HG03571 (cell line): Measurements from ENCODE around the gene ABLIM3.

ENCODE experiments used
- ATAC-seq: cut with Tn5 transposase; IDR thresholded peaks from one replicate; pipeline ENCODE4 v1.9.1; 2021; ENCODE audit not compliant: unreplicated experiment

Gene ABLIM3

GRCh38 chr5:149278451-149279210 lies 137.3 kb downstream of the ABLIM3 start:
- ATAC-seq: no peak

DNA sequence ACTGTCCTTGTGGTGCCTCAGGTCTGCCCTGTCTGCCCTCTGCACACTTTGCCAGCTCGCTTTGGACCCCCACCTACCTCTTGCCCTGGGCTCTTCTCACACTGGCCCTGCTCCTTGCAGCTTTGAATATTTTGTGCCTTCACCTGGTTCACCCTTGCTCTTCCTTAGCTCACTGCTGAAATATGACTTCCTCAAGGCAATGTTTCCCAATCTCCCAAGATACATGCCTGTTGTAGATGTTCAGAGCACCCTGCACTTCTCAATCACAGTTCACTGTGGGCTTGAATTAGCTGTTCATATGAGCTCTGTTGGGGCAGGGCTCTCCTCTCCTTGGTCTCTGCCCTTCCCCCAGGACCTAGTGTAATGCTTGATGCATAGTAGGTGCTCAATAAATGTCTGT lies 138.4 kb downstream of the ABLIM3 start:
- ATAC-seq: no peak

DNA sequence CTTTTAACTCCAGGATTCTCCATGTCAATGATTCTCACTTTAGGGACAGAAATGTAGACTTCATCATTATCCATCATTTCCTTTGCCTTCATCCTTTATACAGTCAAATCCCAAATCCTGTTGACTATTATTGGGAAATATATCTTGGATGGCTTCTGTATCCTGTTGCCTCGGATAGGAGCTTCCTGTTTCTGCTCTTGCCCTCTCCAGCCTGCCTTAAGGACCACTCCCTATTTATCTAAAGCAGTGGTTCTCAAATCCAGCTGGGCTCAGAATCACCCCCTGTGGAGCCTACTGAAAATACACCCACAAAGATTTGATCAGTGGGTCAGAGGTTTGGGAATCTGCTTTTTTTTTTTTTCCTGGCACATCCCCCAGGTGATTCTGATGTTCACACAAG lies 138.8 kb downstream of the ABLIM3 start:
- no peak for ATAC-seq

DNA sequence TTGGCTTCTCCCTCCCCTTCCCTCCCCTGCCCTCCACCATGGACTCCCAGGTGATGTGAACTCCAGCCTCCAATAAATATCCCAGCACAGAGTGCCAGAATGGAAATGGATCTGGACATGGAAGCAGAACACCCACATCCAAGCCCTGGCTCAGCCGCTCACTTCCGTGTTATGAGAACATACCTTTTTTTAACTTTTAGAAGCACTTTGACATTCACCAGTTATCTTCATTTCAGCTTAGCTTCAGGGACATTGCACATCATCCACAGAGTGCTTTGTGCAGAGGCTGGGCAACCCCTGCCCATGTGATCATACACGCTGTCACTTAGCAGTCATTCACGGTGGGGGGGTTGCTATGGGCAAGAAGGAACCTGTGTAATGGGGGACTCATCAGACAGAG lies 139.5 kb downstream of the ABLIM3 start:
- no peak for ATAC-seq

- no peak for ATAC-seq
Observed at GRCh38 chr5:149282027-149282965, 141.0 kb downstream of the ABLIM3 start.

DNA sequence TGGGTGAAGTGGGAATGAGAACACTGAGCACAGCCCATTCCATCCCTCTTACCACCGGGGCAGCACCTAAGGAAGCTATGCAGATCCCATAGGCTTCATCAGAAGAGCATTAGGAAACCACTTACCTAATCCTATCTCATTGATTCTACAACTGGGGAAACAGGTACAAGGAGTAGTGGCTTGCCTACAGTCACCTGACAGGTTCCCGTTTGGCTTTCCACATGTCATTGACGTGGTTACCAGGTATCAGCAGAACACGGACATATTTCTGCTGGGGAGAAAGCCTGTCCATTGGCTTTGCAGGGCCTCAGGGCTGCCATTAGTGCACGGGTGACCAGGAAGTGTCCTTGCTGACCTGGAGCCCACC lies 141.7 kb downstream of the ABLIM3 start:
- no peak for ATAC-seq

DNA sequence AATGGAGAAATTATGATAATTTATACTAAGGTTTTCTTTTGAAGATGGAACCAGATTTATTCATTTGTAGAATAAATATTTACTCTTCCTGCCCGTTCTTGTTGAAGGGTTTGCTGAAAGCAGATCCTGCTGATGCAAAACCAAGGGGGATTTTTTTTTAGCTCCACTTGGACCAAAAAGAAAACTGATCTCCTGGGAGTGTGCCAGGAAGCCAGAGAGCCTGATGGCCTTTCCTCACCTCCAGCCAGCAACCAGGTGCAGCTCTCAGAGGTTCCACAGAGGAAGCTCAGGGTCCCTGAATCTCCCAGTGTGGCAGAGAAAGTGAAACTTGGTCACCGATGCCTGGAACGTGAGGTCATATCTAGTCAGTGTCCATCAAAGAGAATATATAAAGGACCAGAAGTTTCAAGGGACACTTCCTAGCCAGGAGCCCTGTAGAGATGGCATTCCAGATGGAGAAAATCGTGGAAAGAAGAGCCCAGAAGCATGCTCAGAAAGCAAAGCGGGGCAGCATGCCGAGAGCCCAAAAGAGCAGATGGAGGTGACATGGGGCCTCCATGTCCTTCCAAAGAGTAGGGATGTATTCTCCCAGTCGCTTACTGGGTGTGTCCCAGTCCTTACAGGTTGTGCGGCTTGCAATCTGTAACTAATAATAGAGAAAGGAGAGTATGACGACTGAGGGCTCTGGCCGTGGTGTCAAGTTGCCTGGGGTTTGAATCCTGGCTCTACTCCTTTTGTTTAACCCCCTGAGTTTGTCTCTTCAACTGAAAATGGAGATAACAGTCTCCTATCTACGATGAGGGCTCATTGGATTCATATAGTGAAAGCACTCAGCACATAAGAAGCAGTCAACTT lies 142.6 kb downstream of the ABLIM3 start:
- no peak for ATAC-seq

DNA sequence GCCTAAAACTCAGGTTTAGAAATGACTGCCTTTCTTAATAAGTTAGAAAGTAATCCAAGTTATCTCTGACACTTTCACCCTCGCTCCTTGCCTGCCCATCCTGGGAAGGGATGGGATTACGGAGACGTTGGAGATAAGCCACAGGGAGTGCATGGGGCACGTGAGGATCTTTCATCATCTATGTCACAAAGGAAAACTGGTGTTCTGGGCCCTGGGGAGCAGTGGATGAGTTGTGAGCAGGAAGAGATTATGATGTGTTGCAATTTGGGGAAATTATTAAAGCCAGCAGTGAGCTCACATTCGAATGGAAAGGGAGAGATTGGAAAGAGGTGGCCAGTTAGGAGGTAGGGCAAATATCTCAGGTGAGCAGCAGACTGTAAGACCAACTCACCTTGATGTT lies 143.2 kb downstream of the ABLIM3 start:
- no peak for ATAC-seq

DNA sequence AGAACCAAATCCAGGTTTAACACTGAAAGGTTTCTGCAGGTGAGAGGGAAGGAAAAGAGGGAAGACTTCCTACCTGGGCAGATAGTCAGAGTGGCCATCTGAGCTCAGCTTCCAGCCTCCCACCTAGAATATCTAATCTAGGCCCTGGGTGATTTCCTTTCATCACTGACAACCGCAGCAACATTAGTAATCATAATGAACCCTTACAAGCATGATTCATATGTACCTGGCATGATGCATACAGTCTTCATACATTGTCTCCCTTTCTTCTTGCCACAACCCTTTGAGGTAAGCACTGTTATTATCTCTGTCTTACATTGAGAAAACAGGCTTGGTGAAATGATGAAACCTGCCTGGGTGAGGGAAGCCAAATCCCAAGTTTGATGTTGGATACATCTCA lies 143.9 kb downstream of the ABLIM3 start:
- no peak for ATAC-seq

- ATAC-seq: no peak
Observed at GRCh38 chr5:149288436-149288835, 147.1 kb downstream of the ABLIM3 start.

DNA sequence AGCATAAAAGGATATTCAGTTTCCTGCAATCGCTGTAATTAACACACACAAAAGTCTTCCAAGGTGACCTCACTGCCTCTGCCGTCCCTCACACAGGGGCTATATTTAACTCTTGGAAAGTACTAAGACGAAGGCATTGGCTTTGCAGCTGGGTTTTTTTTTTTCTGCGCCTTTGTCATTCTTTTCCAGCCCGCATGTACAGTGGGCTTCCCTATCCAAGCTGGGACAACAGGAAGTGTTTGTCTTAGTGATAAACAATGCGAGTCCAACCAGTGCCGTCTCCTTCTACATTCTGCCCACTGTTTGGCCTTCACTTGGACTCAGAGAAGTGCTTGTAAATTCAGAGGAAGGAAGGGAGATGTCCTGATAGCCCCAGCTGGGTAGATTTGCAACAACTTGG lies 148.0 kb downstream of the ABLIM3 start:
- no peak for ATAC-seq

GRCh38 chr5:149294872-149295829 lies 153.9 kb downstream of the ABLIM3 start:
- no peak for ATAC-seq

DNA sequence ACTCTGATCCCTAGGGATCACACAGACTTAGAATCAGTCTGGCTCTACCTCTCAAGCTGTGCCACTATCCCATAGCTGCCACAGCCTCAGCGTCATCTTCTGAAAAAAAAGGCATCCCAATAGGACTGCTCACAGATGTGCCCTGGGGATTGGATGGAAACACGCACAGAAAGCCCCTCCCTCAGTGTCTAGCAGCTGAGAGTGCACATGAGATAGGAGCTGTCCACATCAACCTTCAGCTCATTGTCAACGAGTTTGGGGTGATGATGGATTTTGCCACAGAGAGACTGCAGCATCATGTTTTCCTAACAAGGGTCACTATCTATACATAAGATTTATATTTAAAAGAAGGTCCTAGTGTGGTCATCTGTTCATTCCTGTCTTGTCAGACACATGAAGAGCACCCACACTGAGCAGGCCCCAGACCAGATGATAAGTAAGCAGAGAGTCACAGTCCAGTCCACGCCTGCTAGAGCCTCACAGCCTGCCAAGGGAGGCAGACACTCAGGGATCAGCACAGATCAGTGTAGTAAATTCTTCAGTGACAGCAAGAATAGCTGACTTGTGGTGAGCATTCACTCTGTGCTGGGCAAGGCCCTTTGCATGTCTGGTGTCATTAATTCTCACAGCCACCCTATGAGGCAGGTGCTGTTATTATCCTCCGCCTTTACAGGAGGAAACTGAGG lies 156.2 kb downstream of the ABLIM3 start:
- ATAC-seq: no peak

DNA sequence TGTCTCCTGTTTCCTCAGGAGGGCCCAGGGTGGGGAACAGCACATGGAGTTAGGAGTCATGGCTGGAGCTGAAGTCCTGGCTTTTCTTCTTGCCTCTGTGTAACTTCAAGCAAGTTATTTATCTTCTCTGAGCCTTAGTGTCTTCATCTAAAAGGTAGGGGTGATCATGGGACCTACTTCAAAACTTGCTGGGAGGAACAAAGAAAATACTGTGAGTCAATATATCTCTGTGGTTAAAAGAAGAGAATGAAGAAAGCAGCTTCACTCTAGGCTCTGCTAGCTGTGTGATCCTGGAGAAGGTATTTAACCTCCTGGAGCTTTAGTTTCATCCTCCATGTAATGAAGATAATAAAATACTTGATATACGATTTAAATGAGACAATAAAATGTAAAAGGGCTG lies 156.9 kb downstream of the ABLIM3 start:
- no peak for ATAC-seq

DNA sequence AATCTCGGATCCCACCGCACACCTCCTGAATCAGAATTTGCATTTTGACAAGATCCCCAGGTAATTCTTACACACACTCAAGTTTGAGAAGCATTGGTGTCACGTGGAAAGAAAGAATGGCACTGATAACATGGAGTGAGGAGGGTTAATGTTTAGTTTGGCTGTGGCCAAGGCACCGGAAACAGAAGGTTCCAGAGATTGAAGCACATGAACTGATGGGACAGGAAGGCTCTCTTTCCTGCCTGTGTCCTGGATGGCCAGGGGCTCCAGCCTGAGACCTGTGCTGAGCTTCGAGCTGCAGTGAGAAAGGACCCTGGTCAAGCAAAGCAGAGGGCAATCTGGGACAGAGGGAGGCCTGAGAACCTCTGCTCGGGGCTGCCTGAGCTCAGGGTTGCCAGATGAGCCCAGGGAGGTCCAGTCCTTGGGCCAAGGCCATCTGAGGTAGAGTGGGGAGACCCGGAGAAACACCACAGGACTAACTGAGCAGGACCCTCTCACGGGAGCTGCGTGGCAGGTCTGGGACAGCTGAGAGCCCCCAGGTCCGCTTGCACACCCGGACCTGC lies 157.6 kb downstream of the ABLIM3 start:
- no peak for ATAC-seq

DNA sequence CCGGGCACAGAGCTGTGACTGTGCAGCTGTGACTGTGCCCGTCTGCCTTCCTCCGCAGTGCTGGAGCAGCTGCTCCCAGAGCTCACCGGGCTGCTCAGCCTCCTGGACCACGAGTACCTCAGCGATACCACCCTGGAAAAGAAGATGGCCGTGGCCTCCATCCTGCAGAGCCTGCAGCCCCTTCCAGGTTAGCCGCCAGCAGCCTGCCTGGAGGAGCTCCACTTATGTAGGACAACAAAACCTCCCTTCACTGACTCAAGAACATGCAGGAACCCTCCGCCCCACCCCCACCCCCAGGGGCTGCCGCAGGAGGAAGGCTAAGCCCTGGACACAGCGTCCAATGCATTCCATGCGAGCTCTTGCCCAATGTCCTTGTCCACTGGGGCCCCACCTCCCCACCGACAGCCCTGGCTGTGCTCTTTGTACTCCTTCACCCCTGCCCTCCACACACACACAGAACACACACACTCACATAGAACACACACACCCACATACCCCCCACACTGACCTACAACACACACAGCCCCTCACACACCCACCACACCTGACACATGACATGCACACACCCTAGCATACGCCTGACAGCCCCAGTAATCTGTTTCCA lies 158.3 kb downstream of the ABLIM3 start:
- ATAC-seq: no peak

GRCh38 chr5:149300441-149300840 lies 159.1 kb downstream of the ABLIM3 start:
- ATAC-seq: no peak

DNA sequence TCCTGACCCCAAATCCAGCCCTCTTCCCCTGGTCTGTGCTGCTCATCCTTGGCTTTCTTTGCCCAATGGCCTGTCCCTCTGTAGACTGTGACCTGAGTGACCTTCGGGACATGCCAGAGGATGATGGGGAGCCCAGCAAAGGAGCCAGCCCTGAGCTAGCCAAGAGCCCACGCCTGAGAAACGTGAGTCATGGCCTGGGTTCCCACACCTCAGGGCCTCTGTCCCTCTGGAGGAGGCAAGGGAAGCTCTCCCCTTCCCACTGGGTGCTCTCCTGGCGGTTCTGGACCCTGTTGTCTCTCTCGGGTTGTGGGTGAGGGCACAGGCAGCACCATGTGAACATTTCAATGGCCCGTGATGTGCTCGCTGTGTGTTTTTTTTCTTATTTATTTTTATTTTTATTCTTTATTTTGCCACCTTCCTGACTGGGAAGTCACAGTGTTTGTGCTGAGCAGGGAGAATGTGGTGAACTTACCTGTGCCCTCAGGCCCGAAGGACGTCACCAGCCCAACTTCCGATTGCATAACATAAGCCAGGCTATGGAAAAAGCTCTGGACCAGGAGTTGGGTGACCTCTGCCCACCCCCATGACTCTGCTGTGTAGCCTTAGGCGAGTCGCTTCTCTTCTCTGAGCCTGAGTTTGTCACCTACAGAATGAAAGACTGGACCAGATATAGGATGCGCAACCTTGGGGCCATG lies 159.9 kb downstream of the ABLIM3 start:
- no peak for ATAC-seq
